ENCODE results near the gene CHRNA1. TPM values are rescaled to one million over a fixed set of nuclear protein-coding genes. Genes with fewer than 3 reads are reported as not detected.

The CHRNA1 gene
- under 1 TPM in 1 of 2 donors, not detected in 1; 0.43 TPM for total RNA-seq

GRCh38 chr2:174764280-174765255 lies at the start of gene CHRNA1:
Gene CHRNA1 (minus strand): TSS chr2:174764472. CDS start chr2:174764394, 78 bp downstream.
- no peak for DNase-seq (ENCODE audit: low spot score)
- H3K27me3 ChIP-seq = no peaks in the 10 kb centered on the region
- no peaks in the 10 kb centered on the region for H3K9me3 ChIP-seq
- no peak within 1 kb of the TSS for H3K4me3 ChIP-seq
- TF ChIP-seq CTCF (IDR thresholded peaks at IDR 0.05) = no peak
- no peak within 1 kb of the TSS for H3K27ac ChIP-seq
- no peaks in the 10 kb centered on the region for H3K36me3 ChIP-seq
- no peaks in the 10 kb centered on the region for H3K4me1 ChIP-seq

GRCh38 chr2:174812037-174812436 lies 47.8 kb upstream of the CHRNA1 start:
- no peaks in the 10 kb centered on the region for H3K27me3 ChIP-seq
- H3K4me3 ChIP-seq = no peak overlapping the region
- no peaks in the 10 kb centered on the region for H3K9me3 ChIP-seq
- H3K4me1 ChIP-seq = peaks cover 0 to 7% of the 10 kb centered on the region in 2 donors
- no peak for DNase-seq (ENCODE audit: low spot score)
- no peaks in the 10 kb centered on the region for H3K36me3 ChIP-seq
- no peak for TF ChIP-seq CTCF (IDR thresholded peaks at IDR 0.05)
- H3K27ac ChIP-seq = no peak overlapping the region

- H3K4me1 ChIP-seq = peaks cover 0 to 13% of the 10 kb centered on the region in 2 donors
Observed at GRCh38 chr2:174807931-174808330, 43.7 kb upstream of the CHRNA1 start.

GRCh38 chr2:174805803-174806202 lies 41.5 kb upstream of the CHRNA1 start:
- no peaks in the 10 kb centered on the region for H3K9me3 ChIP-seq
- H3K27ac ChIP-seq = no peak overlapping the region
- peaks cover 0 to 13% of the 10 kb centered on the region in 2 donors for H3K4me1 ChIP-seq
- no peak overlapping the region for H3K4me3 ChIP-seq
- no peak for TF ChIP-seq CTCF (IDR thresholded peaks at IDR 0.05)
- no peaks in the 10 kb centered on the region for H3K27me3 ChIP-seq
- no peak for DNase-seq (ENCODE audit: low spot score)
- no peaks in the 10 kb centered on the region for H3K36me3 ChIP-seq

More at GRCh38 chr2:174807931-174808330, 43.7 kb upstream of the CHRNA1 start:
- no peak for TF ChIP-seq CTCF (IDR thresholded peaks at IDR 0.05)
- Histone ChIP-seq H3K27me3 (no peaks in the 10 kb centered on the region), H3K9me3 (no peaks in the 10 kb centered on the region), H3K4me3 (no peak overlapping the region), H3K27ac (peak overlapping the region; percentile 3 to 37), H3K36me3 (no peaks in the 10 kb centered on the region)
- DNase-seq (ENCODE audit: low spot score) = no peak

- no peak for DNase-seq (ENCODE audit: low spot score)
- no peak for TF ChIP-seq CTCF (IDR thresholded peaks at IDR 0.05)
- Histone ChIP-seq H3K36me3 (no peaks in the 10 kb centered on the region), H3K27ac (no peak overlapping the region), H3K27me3 (no peaks in the 10 kb centered on the region), H3K4me1 (peaks cover 0 to 9% of the 10 kb centered on the region in 2 donors), H3K4me3 (no peak overlapping the region), H3K9me3 (no peaks in the 10 kb centered on the region)
Observed at GRCh38 chr2:174802459-174802858, 38.2 kb upstream of the CHRNA1 start.
